Measurements from ENCODE around the gene GGCT.
"Not testable (repeated sequence)": the region's sequence is repeated elsewhere in the genome, so short reads cannot be mapped to it uniquely, and the experiment has no call there.

Gene GGCT, protein sequence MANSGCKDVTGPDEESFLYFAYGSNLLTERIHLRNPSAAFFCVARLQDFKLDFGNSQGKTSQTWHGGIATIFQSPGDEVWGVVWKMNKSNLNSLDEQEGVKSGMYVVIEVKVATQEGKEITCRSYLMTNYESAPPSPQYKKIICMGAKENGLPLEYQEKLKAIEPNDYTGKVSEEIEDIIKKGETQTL
- total RNA-seq = 7.5 to 7.9 reads per million in 2 donors

DNA sequence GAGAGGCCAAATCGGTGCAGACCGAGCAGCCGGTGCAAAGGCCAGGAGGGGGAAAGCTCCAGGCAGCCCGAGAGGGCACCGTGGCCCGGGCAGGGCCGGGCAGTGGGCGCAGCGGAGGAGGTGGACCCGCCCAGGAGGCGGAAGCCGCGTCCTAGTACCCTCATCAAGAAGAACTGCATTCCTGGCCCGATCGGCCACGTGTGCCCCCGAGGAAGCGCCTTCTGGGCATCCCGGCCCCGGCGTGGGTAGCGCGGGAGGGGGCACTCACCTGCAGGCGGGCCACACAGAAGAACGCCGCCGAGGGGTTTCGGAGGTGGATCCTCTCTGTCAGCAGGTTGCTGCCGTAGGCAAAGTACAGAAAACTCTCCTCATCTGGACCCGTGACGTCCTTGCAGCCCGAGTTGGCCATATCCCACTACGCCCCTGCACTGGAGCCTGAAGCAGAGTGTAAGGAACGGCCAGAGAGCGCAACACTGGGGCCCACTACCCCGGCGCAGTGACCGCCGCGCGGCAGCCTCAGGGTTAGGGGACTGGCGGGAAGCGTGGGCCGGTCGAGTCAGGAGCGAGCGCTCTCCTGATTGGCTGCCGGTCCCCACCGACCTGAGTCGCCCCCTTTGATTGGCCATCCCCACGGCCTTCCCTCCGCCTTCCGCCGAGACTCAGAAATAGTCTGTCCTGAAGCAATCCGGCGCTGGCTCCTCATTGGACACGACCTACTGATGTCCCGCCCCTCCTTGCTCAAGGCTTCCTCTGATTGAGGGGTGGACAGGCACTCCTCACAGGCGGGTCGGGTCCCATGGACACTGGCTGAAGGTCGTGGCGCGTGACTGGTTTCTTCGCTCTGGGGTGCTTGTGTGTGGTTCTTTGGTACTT, at the start of gene GGCT:
Gene GGCT, minus strand, starts transcription at position 529 of the 873 bp plus-strand sequence. Its CDS starts 120 bp downstream, at position 409.
- peak; percentile 83 for DNase-seq

DNA sequence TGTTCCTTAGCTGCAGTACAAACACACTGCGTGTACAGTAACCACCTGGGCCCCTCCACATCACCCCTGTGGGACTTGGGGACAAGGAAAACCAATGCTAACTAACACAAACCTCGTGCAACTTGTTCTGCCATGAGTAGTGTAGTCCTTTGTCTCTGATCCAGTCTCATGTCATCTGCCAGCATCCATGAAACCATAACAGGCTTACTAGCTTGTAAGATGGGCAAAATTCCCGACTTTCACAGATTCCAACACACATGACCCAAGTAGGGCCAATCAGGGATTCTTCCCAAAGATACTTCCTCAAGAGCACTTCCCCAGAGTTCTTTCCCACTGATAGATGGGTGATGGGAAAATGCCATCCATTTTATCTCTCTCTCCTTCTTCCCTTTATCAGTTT, 48.9 kb upstream of the GGCT start:
- no peak for DNase-seq

DNA sequence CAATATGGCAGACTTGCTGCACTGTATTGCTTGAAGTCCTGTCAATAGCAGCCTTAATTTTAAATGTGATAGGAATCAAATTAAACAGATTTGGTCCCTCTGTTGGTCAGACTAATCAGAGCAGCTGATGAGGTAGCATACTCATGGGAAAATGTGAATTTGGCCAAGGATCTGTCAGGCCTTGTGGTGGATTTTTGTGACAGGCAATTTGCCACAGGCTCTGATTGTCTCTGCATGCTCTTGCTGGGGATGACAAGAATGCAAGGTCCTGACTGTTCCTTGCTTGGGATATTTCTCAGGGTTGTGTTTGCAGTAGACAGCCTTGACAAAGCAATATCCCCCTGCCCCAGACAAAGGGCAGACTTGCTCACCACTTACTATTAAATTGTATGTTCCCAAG, 48.5 kb upstream of the GGCT start:
- DNase-seq = no peak

DNA sequence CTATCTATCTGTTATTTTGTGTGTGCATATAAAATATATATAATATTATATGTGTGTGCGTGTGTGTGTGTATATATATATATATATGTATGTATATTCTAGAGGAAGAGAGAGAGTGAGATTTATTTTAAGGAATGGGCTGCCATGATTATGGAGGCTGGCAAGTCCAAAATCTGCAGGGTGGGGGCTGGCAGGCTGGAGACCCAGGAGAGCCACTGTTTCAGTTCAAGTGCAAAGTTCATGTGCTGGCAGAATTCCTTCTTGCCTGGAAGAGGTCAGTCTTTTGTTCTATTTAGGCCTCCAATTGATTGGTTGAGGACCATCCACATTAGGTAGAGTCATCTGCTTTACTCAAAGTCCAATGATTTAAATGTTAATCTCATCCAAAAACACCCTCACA, 47.7 kb upstream of the GGCT start:
- no peak for DNase-seq

DNA sequence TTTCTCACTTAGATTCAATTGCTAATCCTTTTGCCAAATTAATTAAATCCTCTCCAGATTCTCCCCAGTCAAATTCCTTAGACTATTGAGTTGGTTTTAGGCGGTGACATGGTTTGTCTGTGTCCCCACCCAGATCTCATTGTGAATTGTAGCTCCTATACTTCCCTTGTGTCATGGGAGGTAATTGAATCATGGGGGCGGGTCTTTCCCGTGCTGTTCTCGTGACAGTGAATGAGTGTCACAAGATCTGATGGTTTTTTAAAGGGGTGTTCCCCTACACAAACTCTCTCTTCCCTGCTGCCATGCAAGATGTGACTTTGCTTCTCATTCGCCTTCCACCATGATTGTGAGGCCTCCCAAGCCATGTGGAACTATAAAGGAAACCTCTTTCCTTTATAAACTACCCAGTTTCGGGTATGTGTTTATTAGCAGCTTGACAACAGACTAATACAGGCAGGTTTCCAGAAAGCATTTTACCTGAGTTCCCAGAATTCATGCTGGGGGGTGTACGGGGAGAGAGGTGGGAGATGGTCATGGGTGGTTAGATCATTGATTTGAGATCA, 45.4 kb upstream of the GGCT start:
- no peak for DNase-seq

DNA sequence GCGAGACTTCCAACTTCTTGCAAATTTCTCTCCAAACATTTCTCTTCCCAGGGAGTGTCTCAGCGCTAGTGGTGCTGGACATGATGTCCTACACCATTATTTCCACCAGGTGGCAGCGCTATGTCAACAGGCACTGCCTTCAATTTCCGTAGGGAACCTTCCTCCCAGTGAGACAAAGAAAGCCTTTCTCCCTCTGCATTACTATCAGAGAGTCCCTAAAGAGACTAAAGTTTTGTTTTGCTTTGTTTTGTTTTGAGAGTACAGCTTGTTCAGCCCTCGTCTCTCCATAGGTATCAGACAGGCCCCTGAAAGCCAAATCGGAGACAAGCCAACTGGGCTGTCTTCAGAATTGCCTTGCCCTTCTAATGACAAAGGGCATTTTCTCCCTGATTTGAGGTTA, 44.2 kb upstream of the GGCT start:
- DNase-seq = no peak

DNA sequence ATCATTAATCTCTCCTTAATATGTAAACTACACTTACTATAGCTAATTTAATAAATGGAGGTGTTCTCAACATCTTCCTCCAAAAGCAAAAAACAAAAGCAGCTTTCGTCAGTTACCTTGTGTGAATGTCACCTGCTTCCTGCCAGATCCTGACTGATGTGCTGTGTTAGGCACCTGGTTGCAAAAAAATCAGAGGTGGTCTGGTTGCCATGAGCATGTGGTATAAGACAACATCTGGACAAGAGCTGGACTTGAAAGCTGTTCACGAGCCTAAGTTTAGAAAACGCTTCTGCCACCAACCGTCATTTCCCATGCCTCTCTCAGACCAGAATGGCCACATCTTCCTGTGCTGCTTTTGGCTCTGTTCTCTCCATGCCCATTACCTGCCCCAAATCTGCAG, 42.0 kb upstream of the GGCT start:
- no peak for DNase-seq

DNA sequence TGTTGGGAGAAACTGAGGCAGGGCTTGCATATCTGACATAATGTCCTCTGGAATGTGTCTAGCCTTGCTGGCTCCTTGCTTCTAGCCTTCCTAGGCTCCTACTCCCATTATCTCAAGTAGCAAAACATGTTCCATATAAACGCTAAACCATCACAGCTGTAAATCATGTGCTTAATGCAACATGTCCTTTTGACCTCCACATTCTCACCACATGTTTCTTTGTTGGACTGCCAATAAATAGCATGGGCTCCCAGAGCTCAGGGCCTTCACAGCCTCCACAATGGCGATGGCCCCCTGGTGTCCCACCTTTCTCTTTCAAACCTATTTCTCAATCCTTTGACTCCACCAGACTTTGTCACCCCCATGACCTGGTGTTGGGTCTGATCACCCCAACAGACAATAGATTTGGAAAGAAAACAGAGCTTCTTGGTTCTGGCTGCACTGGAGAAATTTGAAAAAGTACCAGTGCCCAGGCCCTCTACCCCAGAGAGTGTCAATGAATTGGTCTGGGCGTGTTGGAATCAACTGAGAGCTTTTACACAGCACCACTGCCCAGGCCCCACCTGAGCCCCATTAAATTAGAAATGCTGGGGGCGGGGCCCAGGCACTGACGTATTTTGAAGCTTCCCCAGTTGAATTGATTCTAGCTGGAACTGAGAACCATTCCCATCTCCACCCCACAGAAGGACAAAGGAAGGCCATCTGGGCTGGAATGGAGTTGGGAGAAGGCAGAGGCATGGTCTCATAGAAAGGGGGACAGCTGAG, 41.3 kb upstream of the GGCT start:
- DNase-seq = no peak

DNA sequence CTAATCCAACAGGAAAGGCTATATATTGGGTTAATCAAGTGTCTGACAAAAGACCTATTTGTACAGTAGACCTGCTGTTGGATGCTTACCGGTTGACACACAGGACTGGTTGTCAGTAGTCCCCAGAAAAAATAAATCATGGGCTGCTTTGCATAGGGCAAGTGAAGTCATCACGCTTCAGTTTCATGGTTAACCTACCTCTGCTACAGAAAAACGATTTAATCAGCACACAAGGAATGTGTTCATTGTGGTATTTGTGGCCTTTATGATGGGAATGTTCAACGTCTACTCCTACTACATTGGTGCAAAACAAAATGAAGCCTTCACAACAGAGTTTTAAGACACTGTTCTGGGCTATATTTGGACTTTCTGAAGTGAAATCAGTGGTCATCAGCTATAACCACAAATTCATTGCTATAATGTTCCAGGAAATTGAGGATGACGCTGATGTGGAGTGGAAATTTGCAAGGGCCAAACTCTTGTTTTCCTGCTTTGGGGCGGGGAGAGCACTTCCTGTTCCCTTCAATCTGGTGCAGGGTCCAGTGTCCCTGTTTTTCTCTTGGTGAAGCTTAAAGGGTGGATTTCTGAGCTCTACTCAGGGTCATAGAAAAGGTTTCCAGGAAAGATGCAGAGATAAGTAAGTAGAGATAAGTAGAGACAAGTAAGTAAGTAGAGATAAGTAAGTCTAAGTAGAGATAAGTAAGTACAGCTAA, 39.3 kb upstream of the GGCT start:
- DNase-seq = no peak

DNA sequence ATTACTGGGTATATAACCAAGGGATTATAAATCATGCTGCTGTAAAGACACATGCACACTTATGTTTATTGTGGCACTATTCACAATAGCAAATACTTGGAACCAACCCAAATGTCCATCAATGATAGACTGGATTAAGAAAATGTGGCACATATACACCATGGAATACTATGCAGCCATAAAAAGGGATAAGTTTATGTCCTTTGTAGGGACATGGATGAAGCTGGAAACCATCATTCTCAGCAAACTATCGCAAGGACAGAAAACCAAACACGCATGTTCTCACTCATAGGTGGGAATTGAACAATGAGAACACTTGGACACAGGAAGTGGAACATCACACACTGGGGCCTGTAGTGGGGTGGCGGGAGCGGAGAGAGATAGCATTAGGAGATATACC, 38.5 kb upstream of the GGCT start:
- DNase-seq = not testable (repeated sequence)

DNA sequence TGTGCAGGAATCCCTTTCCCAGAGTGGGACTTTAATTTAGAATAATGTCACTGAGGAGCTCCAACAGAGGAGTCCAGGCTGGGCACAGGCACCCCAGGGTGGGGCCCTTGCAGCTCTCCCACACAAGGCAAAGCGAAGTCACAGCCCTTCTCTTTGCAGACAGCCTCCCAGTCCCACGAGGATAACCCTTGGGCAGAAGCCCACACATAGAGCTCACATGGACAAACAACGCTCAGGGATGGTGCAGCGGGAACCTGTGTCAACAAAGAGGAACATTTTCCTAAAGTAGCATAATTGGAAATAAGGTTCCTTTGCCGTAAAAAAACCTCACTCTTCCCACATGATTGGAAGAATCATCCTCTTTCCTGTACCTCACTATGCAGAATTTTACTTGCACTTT, 29.3 kb upstream of the GGCT start:
- DNase-seq = no peak

DNA sequence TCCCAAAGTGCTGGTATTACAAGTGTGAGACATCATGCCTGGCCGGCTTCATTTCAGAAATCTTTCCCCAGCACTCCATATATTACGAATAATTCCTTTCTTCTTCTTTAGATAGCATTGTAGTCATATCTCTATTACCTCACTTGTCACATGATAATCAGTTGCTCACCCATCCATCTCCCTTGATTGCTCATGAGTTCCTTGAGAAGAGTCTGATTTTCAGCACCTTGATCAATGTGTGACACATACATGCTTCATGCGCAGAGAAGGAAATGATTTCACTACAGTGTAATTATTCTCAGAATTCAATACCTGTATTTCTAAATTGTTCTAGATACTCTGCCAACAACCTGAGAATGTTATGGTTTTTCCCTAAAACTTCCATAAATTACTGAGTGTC, 26.7 kb upstream of the GGCT start:
- DNase-seq = no peak

DNA sequence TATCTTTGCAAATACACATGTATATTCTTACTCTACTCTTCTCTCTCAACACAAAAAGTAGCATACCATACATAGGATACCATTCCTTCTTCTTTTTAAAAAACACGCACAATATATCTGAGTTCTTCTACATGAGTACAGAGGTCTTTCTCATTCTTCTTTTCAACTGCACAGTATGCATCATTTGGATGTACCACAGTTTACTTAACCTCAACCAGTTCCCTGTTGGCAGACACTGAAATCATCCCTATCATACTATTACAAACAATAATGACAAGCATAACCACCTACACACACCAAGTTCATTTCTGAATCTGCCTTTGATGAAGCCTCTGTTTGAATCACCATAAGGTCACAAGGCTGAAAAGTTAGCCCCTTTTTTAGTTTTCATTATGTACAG, 25.7 kb upstream of the GGCT start:
- no peak for DNase-seq

DNA sequence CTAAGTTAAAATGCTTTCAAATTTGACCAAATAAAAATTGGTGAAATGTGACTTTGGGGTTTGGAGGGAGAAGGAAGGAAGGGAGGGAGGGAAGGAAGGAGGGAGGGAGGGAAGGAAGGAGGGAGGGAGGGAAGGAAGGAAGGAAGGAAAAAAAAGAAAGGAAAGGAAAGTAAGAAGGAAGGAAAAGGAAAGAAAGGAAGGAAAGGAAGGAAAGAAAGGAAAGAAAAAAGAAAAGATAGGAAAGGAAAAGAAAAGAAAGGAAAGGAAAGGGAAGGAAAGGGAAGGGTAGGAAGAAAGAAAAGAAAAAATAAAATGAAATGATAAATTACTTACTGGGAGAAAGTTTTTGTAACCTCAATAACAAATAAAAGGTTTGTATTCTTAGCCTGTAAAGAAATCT, 24.1 kb upstream of the GGCT start:
- no peak for DNase-seq

DNA sequence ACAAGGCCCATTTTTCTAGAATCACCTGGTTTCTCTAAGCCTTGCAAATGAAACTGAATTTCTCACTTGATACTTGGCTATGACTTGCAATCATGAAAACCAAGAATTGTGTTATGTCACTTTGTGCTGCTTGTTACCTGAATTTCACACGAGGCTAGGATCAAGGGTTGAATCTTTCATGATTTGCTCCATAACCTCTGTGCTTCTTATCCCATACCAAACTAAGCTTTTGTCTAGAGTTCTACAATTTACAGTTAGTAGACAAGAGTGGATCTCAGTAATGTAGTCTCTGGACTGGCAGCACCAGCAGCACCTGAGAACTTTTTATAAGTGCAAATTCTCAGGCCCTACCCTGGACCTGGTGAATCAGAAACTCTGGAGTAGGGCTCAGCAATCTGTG, 22.7 kb upstream of the GGCT start:
- DNase-seq = not testable (repeated sequence)

DNA sequence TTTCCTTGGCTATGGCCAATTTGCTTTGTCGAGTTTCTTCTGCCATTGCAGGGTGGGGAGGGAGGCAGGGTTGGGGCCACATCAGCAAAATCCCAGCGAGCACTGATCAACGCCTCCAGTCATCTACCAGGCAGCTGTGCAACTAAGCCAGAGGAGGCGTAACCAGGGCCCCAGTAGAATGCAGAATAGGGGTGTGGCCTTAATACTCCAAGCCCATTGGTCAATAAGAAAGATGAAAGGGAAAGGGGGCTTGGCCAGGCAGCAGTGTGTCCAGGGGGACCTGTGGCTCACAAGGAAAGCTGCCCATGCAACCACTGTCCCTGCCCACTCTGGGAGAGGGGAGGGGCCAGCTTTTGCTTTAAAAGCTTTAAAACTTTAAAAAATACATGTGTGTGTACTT, 21.5 kb upstream of the GGCT start:
- DNase-seq = no peak

DNA sequence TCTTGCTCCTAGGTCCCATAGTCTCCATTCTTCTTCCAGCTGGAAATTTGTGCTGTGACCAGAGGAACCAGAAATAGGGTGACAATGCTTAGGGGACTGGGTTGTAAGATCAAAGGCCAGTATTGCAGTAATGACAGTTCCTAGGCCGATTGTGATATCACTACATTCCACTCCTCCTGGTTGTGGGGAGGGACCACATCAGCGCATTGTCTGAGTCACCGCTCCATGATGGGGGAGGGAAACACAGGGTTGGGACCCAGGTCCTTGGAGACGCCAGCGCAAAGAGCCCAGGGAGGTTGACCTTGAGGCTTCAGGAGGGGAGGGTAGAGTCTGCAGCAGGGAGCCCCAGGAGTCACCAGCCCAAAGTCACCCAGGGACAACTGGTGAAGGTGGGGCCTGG, 20.8 kb upstream of the GGCT start:
- DNase-seq = no peak

DNA sequence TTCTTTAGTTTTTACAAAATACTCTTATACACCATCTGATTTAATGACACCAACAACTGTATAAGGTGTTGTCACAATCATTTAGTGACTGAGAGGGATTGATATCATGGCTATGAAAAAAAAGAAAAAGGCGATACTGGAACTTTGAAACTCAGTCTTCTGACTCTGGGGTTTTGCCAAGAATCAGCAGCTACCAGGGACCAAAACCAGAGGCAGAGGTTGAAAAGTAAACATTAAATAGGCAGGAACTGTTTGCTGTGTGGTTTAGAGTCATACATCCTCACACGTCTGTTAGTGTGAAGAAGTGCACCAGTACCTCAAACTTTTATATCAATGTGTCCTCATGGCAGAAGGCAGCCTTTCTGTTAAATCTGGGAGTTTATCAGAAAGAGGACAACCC, 19.9 kb upstream of the GGCT start:
- no peak for DNase-seq

DNA sequence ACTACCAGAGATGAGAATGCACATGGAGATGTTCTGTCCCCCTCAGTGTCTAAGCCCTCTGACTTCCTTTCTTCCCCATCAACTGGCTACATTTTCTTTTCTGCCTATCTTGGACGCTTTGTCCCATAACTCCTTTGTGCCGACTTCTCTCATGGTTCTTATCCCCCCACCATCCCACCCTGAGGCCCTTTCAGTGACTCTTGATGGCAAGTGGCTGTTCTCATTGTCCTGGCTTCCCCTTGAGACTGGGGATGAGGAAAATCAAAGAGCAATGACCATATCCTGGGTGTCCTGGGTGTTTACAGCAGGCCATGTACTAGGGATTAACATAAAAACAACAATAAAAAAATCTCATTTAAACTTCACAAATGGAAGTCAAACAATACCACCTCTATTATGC, 18.8 kb upstream of the GGCT start:
- DNase-seq = no peak

DNA sequence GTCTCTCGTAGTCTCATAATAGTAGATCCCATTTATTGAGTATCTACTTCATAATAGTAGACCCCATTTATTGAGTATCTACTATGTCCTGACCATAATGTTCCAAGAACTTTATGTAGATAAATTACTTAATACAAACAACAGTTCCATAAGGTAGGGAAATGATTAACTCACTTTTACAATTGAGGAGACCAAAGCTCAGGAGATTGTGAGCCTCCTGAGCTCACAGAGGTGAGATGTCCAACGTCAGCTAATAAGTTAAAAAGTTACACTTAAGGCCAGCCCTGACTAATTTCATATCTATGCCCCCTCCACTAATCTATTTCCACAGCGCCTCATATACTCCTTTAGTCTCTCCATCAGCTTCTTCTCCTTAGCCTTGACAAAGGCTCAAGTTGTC, 17.5 kb upstream of the GGCT start:
- DNase-seq = no peak

DNA sequence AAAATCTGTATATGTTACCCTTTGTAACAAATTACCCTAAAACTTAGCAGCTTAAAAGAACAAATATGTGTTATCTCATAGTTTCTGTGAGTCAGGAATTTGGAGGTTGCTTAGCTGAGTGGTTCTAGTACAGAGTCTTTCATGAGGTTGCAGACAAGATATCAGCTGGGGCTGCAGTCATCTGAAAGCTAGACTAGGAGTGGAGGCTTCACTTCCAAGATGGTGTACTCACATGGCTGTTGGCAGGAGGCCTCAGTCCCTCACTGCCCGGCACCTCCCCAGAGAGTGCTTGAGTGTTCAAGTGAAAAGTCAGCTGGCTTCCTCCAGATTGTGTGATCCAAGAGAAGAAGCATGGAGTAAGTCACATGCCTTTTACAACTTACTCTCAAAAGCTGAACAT, 16.9 kb upstream of the GGCT start:
- DNase-seq = no peak

DNA sequence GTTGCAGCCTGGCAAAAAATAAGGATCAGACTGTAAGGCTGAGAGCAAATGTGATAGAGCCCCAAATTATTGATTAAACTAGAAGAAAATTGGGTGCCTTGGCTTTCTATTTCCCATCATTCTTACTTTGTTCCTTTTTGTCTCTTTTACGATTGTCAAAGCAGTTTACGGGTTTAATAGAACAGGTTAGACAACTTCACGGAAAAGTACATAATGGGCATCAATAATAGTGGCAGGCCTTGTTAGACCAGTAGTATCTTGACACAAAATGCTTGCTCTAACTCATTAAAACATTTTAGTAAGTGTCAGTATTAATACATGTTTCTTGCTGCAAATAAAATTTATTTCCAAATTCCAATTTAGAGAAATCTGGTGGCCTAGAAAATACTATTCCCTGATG, 14.5 kb upstream of the GGCT start:
- DNase-seq = no peak

DNA sequence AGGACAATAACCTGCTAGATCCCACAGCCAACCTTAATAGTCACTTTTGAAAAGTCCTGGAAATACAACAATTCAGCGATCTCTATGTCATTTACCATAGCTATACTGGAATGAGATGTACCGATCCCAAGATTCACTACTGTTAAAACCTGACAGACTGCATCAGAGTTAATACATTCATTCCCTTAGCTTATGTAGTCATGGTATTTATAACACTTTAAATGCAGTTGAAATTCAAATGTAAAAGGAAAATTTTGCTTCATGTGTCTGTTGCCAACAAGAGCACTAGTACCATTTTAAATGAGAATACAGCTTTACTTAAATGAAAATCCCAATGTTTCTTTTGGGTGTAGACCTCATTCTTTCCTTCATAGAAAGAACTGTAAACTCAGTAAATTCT, 11.1 kb upstream of the GGCT start:
- DNase-seq = no peak

Data from activated gamma-delta T cell (primary cell).